Skeletal muscle tissue (tissue), 5 donors: ENCODE results near the gene RARS2. TPM values are rescaled to one million over a fixed set of nuclear protein-coding genes. Genes with fewer than 3 reads are reported as not detected.
A peak's percentile ranks its signal among the peaks of the same experiment; 100 is the strongest.

ENCODE experiments used
- H3K27ac ChIP-seq: one replicate; pipeline ENCODE4 v1.7.0; 2013; ENCODE audit warnings: mild to moderate bottlenecking, low read depth, low read length, inconsistent platforms
- H3K27me3 ChIP-seq, 3 donors: one replicate each; pipeline ENCODE4 v1.7.0; 2013; ENCODE audit warnings: low read length in 3 of 3; ENCODE audit not compliant: control insufficient read depth in 3 of 3, insufficient read depth in 3 of 3
- H3K36me3 ChIP-seq, 3 donors: one replicate each; pipeline ENCODE4 v1.7.0; 2013; ENCODE audit warnings: low read length in 3 of 3; ENCODE audit not compliant: control insufficient read depth in 3 of 3, insufficient read depth in 3 of 3
- H3K4me1 ChIP-seq, 3 donors: one replicate each; pipeline ENCODE4 v1.7.0; 2013; ENCODE audit warnings: low read length in 3 of 3, mild to moderate bottlenecking in 3 of 3; ENCODE audit not compliant: control insufficient read depth in 3 of 3, insufficient read depth in 3 of 3
- H3K4me3 ChIP-seq, 3 donors: one replicate each; pipeline ENCODE4 v1.7.0; 2013; ENCODE audit warnings: low read length in 3 of 3
- H3K9ac ChIP-seq, 3 donors: one replicate each; pipeline ENCODE4 v1.7.0; 2013; ENCODE audit warnings: low read length in 3 of 3, mild to moderate bottlenecking in 3 of 3, moderate library complexity in 2 of 3, low read depth in 1 of 3
- H3K9me3 ChIP-seq, 3 donors: one replicate each; pipeline ENCODE4 v1.7.0; 2013; ENCODE audit warnings: low read length in 3 of 3; ENCODE audit not compliant: control insufficient read depth in 3 of 3
- small RNA-seq: library from RNA; depleted of rRNA; stranded (forward); fragments of <200 nt; gene quantifications from one replicate; pipeline ENCODE3, GENCODE V24; 2014
- total RNA-seq: library from RNA; depleted of rRNA; stranded (reverse); fragments of >200 nt; gene quantifications from one replicate; pipeline ENCODE4 v1.2.3, GENCODE V29; 2014
- donor health status: Osteomylitis.

RARS2 gene
- total RNA-seq, 1 donor from 2014 or later, result 31.8 TPM

GRCh38 chr6:87482366-87482765 is 107.4 kb downstream of the RARS2 start:
- H3K36me3 ChIP-seq, result peaks cover 0 to 10% (median 4%) of the 10 kb centered on the region in 3 donors
- no peak overlapping the region for H3K4me3 ChIP-seq
- no peak overlapping the region for H3K9ac ChIP-seq
- H3K27me3 ChIP-seq, result no peaks in the 10 kb centered on the region
- no peaks in the 10 kb centered on the region for H3K4me1 ChIP-seq
- no peaks in the 10 kb centered on the region for H3K9me3 ChIP-seq
- no peak overlapping the region for H3K27ac ChIP-seq

GRCh38 chr6:87481931-87482330 is 107.9 kb downstream of the RARS2 start:
- H3K36me3 ChIP-seq, result peaks cover 0 to 10% (median 4%) of the 10 kb centered on the region in 3 donors
- H3K9me3 ChIP-seq, result no peaks in the 10 kb centered on the region
- no peaks in the 10 kb centered on the region for H3K27me3 ChIP-seq
- no peak overlapping the region for H3K9ac ChIP-seq
- H3K4me1 ChIP-seq, result no peaks in the 10 kb centered on the region
- H3K27ac ChIP-seq, result no peak overlapping the region
- no peak overlapping the region for H3K4me3 ChIP-seq

- H3K9me3 ChIP-seq, result no peaks in the 10 kb centered on the region
- H3K27me3 ChIP-seq, result no peaks in the 10 kb centered on the region
- peak overlapping the region; percentile 93 for H3K27ac ChIP-seq
- H3K36me3 ChIP-seq, result peaks cover 0 to 6% (median 2%) of the 10 kb centered on the region in 3 donors
- peak overlapping the region; percentile 85 to 99 (median 98) for H3K4me3 ChIP-seq
- H3K9ac ChIP-seq, result peak overlapping the region; percentile 90 to 98 (median 97)
- peaks cover 6 to 8% (median 8%) of the 10 kb centered on the region in 3 donors for H3K4me1 ChIP-seq
Measured at GRCh38 chr6:87473419-87473903, 116.3 kb downstream of the RARS2 start.

GRCh38 chr6:87472525-87473418 is 117.0 kb downstream of the RARS2 start, which contains the start of gene SLC35A1:
Gene SLC35A1 (plus strand): TSS chr6:87472974. CDS start chr6:87473004, 30 bp downstream.
- no peaks in the 10 kb centered on the region for H3K9me3 ChIP-seq
- peak within 1 kb of the TSS; percentile 85 to 99 (median 98) for H3K4me3 ChIP-seq
- peaks cover 6 to 8% (median 8%) of the 10 kb centered on the region in 3 donors for H3K4me1 ChIP-seq
- H3K27ac ChIP-seq, result peak within 1 kb of the TSS; percentile 93
- H3K36me3 ChIP-seq, result peaks cover 0 to 3% (median 0%) of the 10 kb centered on the region in 3 donors
- H3K9ac ChIP-seq, result peak within 1 kb of the TSS; percentile 95 to 98 (median 97)
- H3K27me3 ChIP-seq, result no peaks in the 10 kb centered on the region

GRCh38 chr6:87465051-87465450 is 124.7 kb downstream of the RARS2 start:
- no peaks in the 10 kb centered on the region for H3K4me1 ChIP-seq
- H3K4me3 ChIP-seq, result no peak overlapping the region
- no peaks in the 10 kb centered on the region for H3K9me3 ChIP-seq
- H3K9ac ChIP-seq, result no peak overlapping the region
- no peaks in the 10 kb centered on the region for H3K36me3 ChIP-seq
- no peaks in the 10 kb centered on the region for H3K27me3 ChIP-seq
- H3K27ac ChIP-seq, result no peak overlapping the region

Small RNA genes within 50 kb of the gene (small RNA-seq; reads per million reads assigned to genes)
- gene RNU6-444P, result not detected

Other genes with a start within 250 kb of the RARS2 start
- 4.2 TPM for gene C6orf163, start 245.2 kb downstream of the RARS2 start, total RNA-seq
- not detected for gene CFAP206, start 182.0 kb downstream of the RARS2 start, total RNA-seq
- gene SLC35A1, start 117.0 kb downstream of the RARS2 start, total RNA-seq, result 12.5 TPM
- gene ORC3, start 148 bp upstream of the RARS2 start, total RNA-seq, result 21.4 TPM
- gene AKIRIN2, start 112.2 kb upstream of the RARS2 start, total RNA-seq, result 23.5 TPM